H9 (cell line): ENCODE data around the gene CFAP61. TPM values are rescaled to one million over a fixed set of nuclear protein-coding genes. Genes with fewer than 3 reads are reported as not detected.

Source experiments
- DNase-seq: peaks from one replicate; pipeline ENCODE4 v3.0.0-alpha.2; 2017
- H2AFZ ChIP-seq: one replicate; pipeline ENCODE4 v1.6.1; 2013; ENCODE audit warnings: mild to moderate bottlenecking, low read length, control low read depth, moderate library complexity
- H2AK5ac ChIP-seq: 2 replicates; pipeline ENCODE4 v1.6.1; 2013; ENCODE audit warnings: low read length, control low read depth, mixed read lengths; ENCODE audit not compliant: insufficient read length
- H2BK120ac ChIP-seq: one replicate; pipeline ENCODE4 v1.6.1; 2013; ENCODE audit warnings: low read depth, mild to moderate bottlenecking, low read length, control low read depth, inconsistent platforms; ENCODE audit not compliant: poor library complexity, severe bottlenecking
- H2BK12ac ChIP-seq: 2 replicates; pipeline ENCODE4 v1.6.1; 2013; ENCODE audit warnings: low read length, control low read depth, mixed read lengths, low read depth; ENCODE audit not compliant: insufficient read length
- H2BK15ac ChIP-seq: 2 replicates; pipeline ENCODE4 v1.6.1; 2013; ENCODE audit warnings: low read depth, low read length, control low read depth
- H2BK20ac ChIP-seq: one replicate; pipeline ENCODE4 v1.6.1; 2013; ENCODE audit warnings: low read depth, mild to moderate bottlenecking, low read length, control low read depth, inconsistent platforms; ENCODE audit not compliant: poor library complexity, severe bottlenecking
- H2BK5ac ChIP-seq: 2 replicates; pipeline ENCODE4 v1.6.1; 2013; ENCODE audit warnings: low read length, control low read depth, mixed read lengths; ENCODE audit not compliant: insufficient read length
- H3K14ac ChIP-seq: 2 replicates; pipeline ENCODE4 v1.6.1; 2013; ENCODE audit warnings: low read length, control low read depth; ENCODE audit not compliant: insufficient read depth
- H3K18ac ChIP-seq: 2 replicates; pipeline ENCODE4 v1.6.1; 2013; ENCODE audit warnings: low read depth, mild to moderate bottlenecking, mixed read lengths, low read length, control low read depth; ENCODE audit not compliant: insufficient read length
- H3K23ac ChIP-seq: 2 replicates; pipeline ENCODE4 v1.6.1; 2013; ENCODE audit warnings: low read length, control low read depth, mixed read lengths, low read depth; ENCODE audit not compliant: insufficient read length
- H3K23me2 ChIP-seq: 2 replicates; pipeline ENCODE4 v1.6.1; 2013; ENCODE audit warnings: low read depth, mild to moderate bottlenecking, mixed read lengths, low read length, control low read depth; ENCODE audit not compliant: insufficient read length, poor library complexity, severe bottlenecking
- H3K27ac ChIP-seq: 2 replicates; pipeline ENCODE4 v1.5.1; 2013; ENCODE audit warnings: low read length, control low read depth, mixed read lengths, low read depth; ENCODE audit not compliant: insufficient read length
- H3K27me3 ChIP-seq: 2 replicates; pipeline ENCODE4 v1.6.1; 2013; ENCODE audit warnings: low read length, control low read depth, inconsistent platforms; ENCODE audit not compliant: insufficient read depth
- H3K4ac ChIP-seq: 2 replicates; pipeline ENCODE4 v1.6.1; 2013; ENCODE audit warnings: low read depth, mild to moderate bottlenecking, control low read depth, inconsistent platforms, low read length, moderate library complexity
- H3K4me1 ChIP-seq: 2 replicates; pipeline ENCODE4 v1.6.1; 2013; ENCODE audit warnings: low read length, control low read depth, inconsistent platforms; ENCODE audit not compliant: insufficient read depth
- H3K4me2 ChIP-seq: 2 replicates; pipeline ENCODE4 v1.6.1; 2013; ENCODE audit warnings: low read length, control low read depth, mixed read lengths; ENCODE audit not compliant: insufficient read length, insufficient read depth
- H3K56ac ChIP-seq: 2 replicates; pipeline ENCODE4 v1.6.1; 2013; ENCODE audit warnings: low read depth, mild to moderate bottlenecking, mixed read lengths, low read length, control low read depth; ENCODE audit not compliant: insufficient read length
- H3K79me1 ChIP-seq: 2 replicates; pipeline ENCODE4 v1.6.1; 2013; ENCODE audit warnings: low read depth, mild to moderate bottlenecking, moderate library complexity, low read length, control low read depth, inconsistent platforms; ENCODE audit not compliant: insufficient read depth, poor library complexity, severe bottlenecking
- H3K79me2 ChIP-seq: 2 replicates; pipeline ENCODE4 v1.6.1; 2013; ENCODE audit warnings: low read length, control low read depth, inconsistent platforms; ENCODE audit not compliant: insufficient read depth
- H3K9ac ChIP-seq: 2 replicates; pipeline ENCODE4 v1.6.1; 2013; ENCODE audit warnings: low read length, control low read depth, mixed read lengths; ENCODE audit not compliant: insufficient read length; ENCODE audit errors: extremely low read depth
- H3K9me3 ChIP-seq: one replicate; pipeline ENCODE4 v1.6.1; 2013; ENCODE audit warnings: low read depth, low read length, inconsistent platforms; ENCODE audit not compliant: control insufficient read depth
- H3T11ph ChIP-seq: one replicate; pipeline ENCODE4 v1.6.1; 2013; ENCODE audit warnings: mild to moderate bottlenecking, low read length, control low read depth, inconsistent platforms
- H4K20me1 ChIP-seq: one replicate; pipeline ENCODE4 v1.6.1; 2013; ENCODE audit not compliant: control insufficient read depth, insufficient read length, insufficient read depth
- H4K5ac ChIP-seq: 2 replicates; pipeline ENCODE4 v1.6.1; 2013; ENCODE audit warnings: low read depth, mild to moderate bottlenecking, mixed read lengths, low read length, control low read depth; ENCODE audit not compliant: insufficient read length
- H4K8ac ChIP-seq: replicated peaks from 2 replicates; pipeline ENCODE4 v1.6.1; 2013; ENCODE audit warnings: low read length, control low read depth, mixed read lengths, low read depth; ENCODE audit not compliant: insufficient read length
- H4K91ac ChIP-seq: 2 replicates; pipeline ENCODE4 v1.6.1; 2013; ENCODE audit warnings: low read depth, mild to moderate bottlenecking, moderate library complexity, mixed read lengths, low read length, control low read depth; ENCODE audit not compliant: insufficient read length
- H3K27ac Mint-ChIP-seq, 3 experiments: 2 replicates in 2 of 3; 3 replicates in 1 of 3; pipeline ENCODE4 v1.8.0; 2020 to 2021; ENCODE audit warnings: mixed read lengths in 3 of 3, mild to moderate bottlenecking in 1 of 3, moderate library complexity in 1 of 3
- H3K27me3 Mint-ChIP-seq: 2 replicates; pipeline ENCODE4 v1.8.0; 2021; ENCODE audit warnings: low read depth, mild to moderate bottlenecking, moderate library complexity, mixed read lengths
- H3K36me3 Mint-ChIP-seq, 3 experiments: 2 replicates in 2 of 3; 3 replicates in 1 of 3; pipeline ENCODE4 v1.8.0; 2020 to 2021; ENCODE audit warnings: low read depth in 3 of 3, mixed read lengths in 3 of 3; ENCODE audit not compliant: insufficient read depth in 1 of 3
- H3K4me1 Mint-ChIP-seq, 2 experiments: 2 replicates each; pipeline ENCODE4 v1.8.0; 2020; ENCODE audit warnings: mixed read lengths in 2 of 2
- H3K4me3 Mint-ChIP-seq, 2 experiments: 2 replicates in 1 of 2; 3 replicates in 1 of 2; pipeline ENCODE4 v1.8.0; 2020 to 2021; ENCODE audit warnings: mild to moderate bottlenecking in 2 of 2, mixed read lengths in 2 of 2, moderate library complexity in 1 of 2
- H3K9me3 Mint-ChIP-seq, 2 experiments: 2 replicates in 1 of 2; 3 replicates in 1 of 2; pipeline ENCODE4 v1.8.0; 2020; ENCODE audit warnings: mild to moderate bottlenecking in 2 of 2, mixed read lengths in 2 of 2, moderate library complexity in 1 of 2
- CTCF ChIP-seq: fragments of 200-600 bp; sonication (generic); conservative IDR thresholded peaks from 3 replicates; pipeline ENCODE4 v1.8.0; 2021; ENCODE audit warnings: antibody characterized with exemption, mild to moderate bottlenecking
- WGBS: extraction: QIAGEN DNeasy Blood & Tissue Kit; methylation state at CpG from one replicate; pipeline ENCODE4 v1.1.7; 2013; ENCODE audit warnings: missing lambda C conversion rate, low lambda C conversion rate, mixed read lengths; ENCODE audit not compliant: insufficient read length; ENCODE audit errors: extremely low coverage; 5-methylcytosine and 5-hydroxymethylcytosine counted together
- total RNA-seq: library from RNA; stranded (reverse); gene quantifications from 2 replicates; pipeline ENCODE4 v1.2.1, GENCODE V29; 2021

Gene CFAP61
- total RNA-seq, 1 experiment from 2014 or later, result 0.44 TPM

- Histone ChIP-seq H3K4me2 (no peak overlapping the region), H3K4ac (no peak overlapping the region), H3K27ac (no peak overlapping the region), H3K79me1 (no peaks in the 10 kb centered on the region), H4K5ac (no peak overlapping the region), H3K23me2 (no peaks in the 10 kb centered on the region), H3K9me3 (no peaks in the 10 kb centered on the region), H2BK120ac (no peak overlapping the region), H3K79me2 (no peaks in the 10 kb centered on the region), H3K9ac (no peak overlapping the region), H2BK12ac (no peak overlapping the region), H3K4me1 (no peaks in the 10 kb centered on the region), H2BK5ac (no peak overlapping the region), H3K14ac (no peak overlapping the region), H2AFZ (no peak overlapping the region), H3K23ac (no peak overlapping the region), H4K8ac (no peak overlapping the region), H4K20me1 (no peaks in the 10 kb centered on the region), H2BK20ac (no peak overlapping the region), H2AK5ac (no peak overlapping the region), H3T11ph (no peak overlapping the region), H3K27me3 (no peaks in the 10 kb centered on the region), H3K56ac (no peak overlapping the region), H4K91ac (no peak overlapping the region), H2BK15ac (no peak overlapping the region), H3K18ac (no peak overlapping the region)
- Mint-ChIP-seq H3K4me3 (no peak overlapping the region), H3K9me3 (peaks cover 0 to 12% of the 10 kb centered on the region in 2 experiments; a peak in 4 of 5 replicates), H3K27ac (no peak overlapping the region), H3K4me1 (peaks cover 3% of the 10 kb centered on the region in 2 experiments; a peak in 2 of 4 replicates), H3K27me3 (peaks cover 9% of the 10 kb centered on the region; the same call in 1 of the 2 replicates), H3K36me3 (peaks cover 0 to 5% (median 0%) of the 10 kb centered on the region in 3 experiments; a peak in 2 of 7 replicates)
- no CpG with 5 or more reads among the region's 3 CpGs for WGBS
- TF ChIP-seq CTCF, result no peak
- no peak for DNase-seq
Measured at GRCh38 chr20:20181322-20181721, 129.0 kb downstream of the CFAP61 start.
